ENCODE data around the gene PRKRIP1.
A peak's percentile ranks its signal among the peaks of the same experiment; 100 is the strongest.

Gene PRKRIP1

GRCh38 chr7:102446387-102447156 lies 50.4 kb downstream of the PRKRIP1 start:
- no peaks in the 10 kb centered on the region for H3K9me3 ChIP-seq
- H3K36me3 ChIP-seq, result peaks cover 23% of the 10 kb centered on the region
- H3K4me3 ChIP-seq (ENCODE audit: low read depth, low read length), result no peak overlapping the region
- H3K27me3 ChIP-seq, result no peaks in the 10 kb centered on the region
- H3K4me1 ChIP-seq, result peaks cover 3% of the 10 kb centered on the region
- no peak for DNase-seq
- TF ChIP-seq CTCF (IDR thresholded peaks at IDR 0.05; ENCODE audit: low read depth, low read length), result no peak

GRCh38 chr7:102447311-102447710 lies 51.1 kb downstream of the PRKRIP1 start:
- Histone ChIP-seq H3K27me3 (no peaks in the 10 kb centered on the region), H3K4me1 (no peaks in the 10 kb centered on the region), H3K9me3 (no peaks in the 10 kb centered on the region), H3K4me3 (ENCODE audit: low read depth, low read length) (no peak overlapping the region), H3K36me3 (peaks cover 19% of the 10 kb centered on the region)
- DNase-seq, result no peak
- TF ChIP-seq CTCF (IDR thresholded peaks at IDR 0.05; ENCODE audit: low read depth, low read length), result no peak

GRCh38 chr7:102449136-102449535 lies 53.0 kb downstream of the PRKRIP1 start:
- no peak for TF ChIP-seq CTCF (IDR thresholded peaks at IDR 0.05; ENCODE audit: low read depth, low read length)
- Histone ChIP-seq H3K9me3 (no peaks in the 10 kb centered on the region), H3K4me1 (no peaks in the 10 kb centered on the region), H3K36me3 (peaks cover 18% of the 10 kb centered on the region), H3K27me3 (no peaks in the 10 kb centered on the region), H3K4me3 (ENCODE audit: low read depth, low read length) (no peak overlapping the region)
- DNase-seq, result no peak

DNA sequence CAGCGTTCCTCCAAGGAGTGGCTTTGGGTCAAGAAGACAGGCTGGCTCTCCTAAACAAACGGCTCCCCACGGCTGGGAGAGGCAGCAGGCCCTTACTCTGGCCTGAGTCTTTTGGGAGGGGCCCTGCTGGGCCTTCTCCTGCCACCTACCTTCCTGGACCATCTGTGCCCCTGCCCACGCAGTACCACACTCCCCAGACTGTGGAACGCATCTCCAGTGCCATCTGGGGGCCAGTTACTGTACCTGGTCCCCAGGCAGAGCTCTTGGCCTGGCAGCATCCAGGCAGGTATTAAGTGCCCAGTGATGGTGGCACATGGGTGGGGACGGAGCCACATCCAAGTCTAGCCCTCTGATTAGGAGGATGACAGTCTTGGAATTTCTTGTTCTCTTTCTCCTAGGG lies 54.1 kb downstream of the PRKRIP1 start:
- Histone ChIP-seq H3K9me3 (no peaks in the 10 kb centered on the region), H3K4me1 (no peaks in the 10 kb centered on the region), H3K36me3 (peaks cover 18% of the 10 kb centered on the region), H3K27me3 (no peaks in the 10 kb centered on the region), H3K4me3 (ENCODE audit: low read depth, low read length) (no peak overlapping the region)
- peak; percentile 32; the same call in 1 of the 2 replicates for TF ChIP-seq CTCF (IDR thresholded peaks at IDR 0.05; ENCODE audit: low read depth, low read length)
- no peak for DNase-seq

DNA sequence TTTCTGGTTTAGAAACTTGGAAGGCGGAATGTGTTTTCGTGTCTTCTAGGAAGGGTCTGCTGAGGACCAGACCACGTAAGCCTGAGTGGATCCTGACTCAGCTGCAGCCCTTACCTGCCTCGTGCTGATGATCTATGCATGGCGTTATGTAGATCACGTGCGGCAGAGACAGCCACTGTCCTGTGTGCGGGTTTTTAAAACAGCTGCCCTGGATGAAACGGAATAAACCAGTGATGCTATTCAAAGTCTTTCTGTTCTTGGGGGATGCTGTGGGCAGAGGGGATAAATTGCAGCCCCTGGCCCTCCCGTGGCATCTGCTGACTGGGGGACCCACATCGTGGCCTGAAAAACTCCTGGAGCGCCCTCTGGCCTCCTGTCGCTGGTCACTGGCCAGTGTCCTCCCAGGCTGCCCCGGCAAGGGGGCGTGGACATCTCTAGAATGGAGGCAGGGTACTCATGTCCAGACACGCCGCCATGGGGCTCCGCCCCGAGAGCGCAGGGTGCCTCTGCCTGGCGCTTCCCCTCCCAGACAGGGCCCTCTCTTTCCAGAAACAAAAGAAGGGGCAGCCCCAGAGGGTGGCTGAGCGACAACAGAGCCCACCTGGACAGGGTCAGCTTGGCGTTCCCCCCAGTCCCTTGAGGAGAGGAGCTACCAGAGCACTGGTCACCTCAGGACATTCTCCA lies 55.4 kb downstream of the PRKRIP1 start:
- Histone ChIP-seq H3K27me3 (no peaks in the 10 kb centered on the region), H3K9me3 (no peaks in the 10 kb centered on the region), H3K36me3 (peaks cover 26% of the 10 kb centered on the region), H3K4me1 (no peaks in the 10 kb centered on the region), H3K4me3 (ENCODE audit: low read depth, low read length) (peak overlapping the region; percentile 31)
- peak; percentile 67 for DNase-seq
- TF ChIP-seq CTCF (IDR thresholded peaks at IDR 0.05; ENCODE audit: low read depth, low read length), result no peak; the same call in 1 of the 2 replicates

- no peaks in the 10 kb centered on the region for H3K4me1 ChIP-seq
- TF ChIP-seq CTCF (IDR thresholded peaks at IDR 0.05; ENCODE audit: low read depth, low read length), result no peak
- peaks cover 28% of the 10 kb centered on the region for H3K36me3 ChIP-seq
- H3K4me3 ChIP-seq (ENCODE audit: low read depth, low read length), result no peak overlapping the region
- no peaks in the 10 kb centered on the region for H3K9me3 ChIP-seq
- H3K27me3 ChIP-seq, result no peaks in the 10 kb centered on the region
- no peak for DNase-seq
These were observed 56.3 kb downstream of the PRKRIP1 start for GRCh38 chr7:102452451-102452850.
